Measurements from ENCODE around the gene EPHA2.

Gene EPHA2

GRCh38 chr1:16149702-16150488 is 6.0 kb downstream of the EPHA2 start:
- no peak for DNase-seq (ENCODE audit: low read depth in 2 of 2)

- no peak for DNase-seq (ENCODE audit: low read depth in 2 of 2)
These were observed 6.7 kb downstream of the EPHA2 start for GRCh38 chr1:16149146-16149545.

- no peak for DNase-seq (ENCODE audit: low read depth in 2 of 2)
These were observed 7.4 kb downstream of the EPHA2 start for GRCh38 chr1:16148329-16149092.

- DNase-seq (ENCODE audit: low read depth in 2 of 2), result no peak
These were observed 8.5 kb downstream of the EPHA2 start for GRCh38 chr1:16147156-16147926.

GRCh38 chr1:16146279-16147155 is 9.4 kb downstream of the EPHA2 start:
- no peak for DNase-seq (ENCODE audit: low read depth in 2 of 2)

GRCh38 chr1:16145662-16146278 is 10.1 kb downstream of the EPHA2 start:
- no peak for DNase-seq (ENCODE audit: low read depth in 2 of 2)

GRCh38 chr1:16145030-16145661 is 10.7 kb downstream of the EPHA2 start:
- no peak for DNase-seq (ENCODE audit: low read depth in 2 of 2)

GRCh38 chr1:16144325-16145029 is 11.4 kb downstream of the EPHA2 start:
- no peak for DNase-seq (ENCODE audit: low read depth in 2 of 2)

GRCh38 chr1:16143566-16144324 is 12.1 kb downstream of the EPHA2 start:
- DNase-seq (ENCODE audit: low read depth in 2 of 2), result no peak

- no peak for DNase-seq (ENCODE audit: low read depth in 2 of 2)
These were observed 12.8 kb downstream of the EPHA2 start for GRCh38 chr1:16143005-16143565.

GRCh38 chr1:16142383-16142995 is 13.4 kb downstream of the EPHA2 start:
- no peak for DNase-seq (ENCODE audit: low read depth in 2 of 2)

- no peak for DNase-seq (ENCODE audit: low read depth in 2 of 2)
These were observed 14.1 kb downstream of the EPHA2 start for GRCh38 chr1:16141573-16142336.

GRCh38 chr1:16140068-16140596 is 15.7 kb downstream of the EPHA2 start:
- DNase-seq (ENCODE audit: low read depth in 2 of 2), result no peak

- DNase-seq (ENCODE audit: low read depth in 2 of 2), result no peak
These were observed 16.4 kb downstream of the EPHA2 start for GRCh38 chr1:16139473-16139962.

- DNase-seq (ENCODE audit: low read depth in 2 of 2), result no peak
These were observed 17.1 kb downstream of the EPHA2 start for GRCh38 chr1:16138772-16139221.

GRCh38 chr1:16137890-16138467 is 17.9 kb downstream of the EPHA2 start:
- DNase-seq (ENCODE audit: low read depth in 2 of 2), result no peak

GRCh38 chr1:16135501-16135900 is 20.4 kb downstream of the EPHA2 start:
- no peak for DNase-seq (ENCODE audit: low read depth in 2 of 2)
